Measurements from ENCODE around the gene GORAB. TPM values are rescaled to one million over a fixed set of nuclear protein-coding genes. Genes with fewer than 3 reads are reported as not detected.

Gene GORAB
- total RNA-seq, 1 donor from 2014 or later = 11.2 TPM

DNA sequence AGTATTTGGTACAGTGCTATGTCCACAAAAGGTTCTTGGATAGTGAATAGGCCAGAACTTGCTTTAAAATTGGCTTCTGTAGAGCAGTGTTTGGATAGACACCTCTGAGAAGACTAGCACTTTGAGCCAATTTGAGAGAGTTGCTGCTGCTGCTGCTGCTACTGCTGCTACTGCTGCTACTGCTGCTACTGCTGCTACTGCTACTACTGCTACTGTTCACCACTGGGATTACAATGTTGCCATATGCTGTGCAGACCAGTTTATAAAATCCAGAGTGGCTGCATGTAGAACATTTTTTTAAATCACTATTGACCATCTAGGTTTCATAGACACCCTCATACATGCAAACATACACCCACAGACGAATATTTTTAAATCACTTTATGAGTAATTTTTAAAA, 15.3 kb downstream of the GORAB start:
- peaks cover 49% of the 10 kb centered on the region for H3K36me3 Mint-ChIP-seq (ENCODE audit: low read depth, unreplicated experiment)
- Histone ChIP-seq H3K27me3 (ENCODE audit: insufficient read depth, low read length) (no peaks in the 10 kb centered on the region), H3K36me3 (ENCODE audit: insufficient read depth, low read length) (peaks cover 53% of the 10 kb centered on the region), H3K4me3 (ENCODE audit: insufficient read depth, low read depth, low read length) (no peak overlapping the region), H3K79me2 (ENCODE audit: insufficient read depth, low read length) (no peaks in the 10 kb centered on the region), H3K4me1 (ENCODE audit: insufficient read depth, low read length) (peaks cover 7% of the 10 kb centered on the region), H3K27ac (ENCODE audit: low read depth, low read length) (no peak overlapping the region), H2AFZ (ENCODE audit: low read depth, low read length) (no peak overlapping the region), H3K9me3 (ENCODE audit: insufficient read depth, low read depth, low read length) (no peaks in the 10 kb centered on the region), H3K4me2 (ENCODE audit: low read length) (no peak overlapping the region), H3K9ac (ENCODE audit: low read length) (no peak overlapping the region), H4K20me1 (ENCODE audit: insufficient read depth, low read length) (no peaks in the 10 kb centered on the region)
- no peak for TF ChIP-seq EZH2 (IDR thresholded peaks at IDR 0.05; ENCODE audit: insufficient read depth, low read length)
- TF ChIP-seq CTCF (IDR thresholded peaks at IDR 0.05; ENCODE audit: insufficient read depth, low read depth, low read length) = no peak
- peaks cover 4% of the 10 kb centered on the region for H3K4me1 Mint-ChIP-seq (ENCODE audit: low read depth, unreplicated experiment)
- H3K9me3 Mint-ChIP-seq (ENCODE audit: unreplicated experiment) = no peaks in the 10 kb centered on the region
- H3K27me3 Mint-ChIP-seq (ENCODE audit: low read depth, unreplicated experiment) = no peaks in the 10 kb centered on the region
- no peak overlapping the region for H3K4me3 Mint-ChIP-seq (ENCODE audit: unreplicated experiment)
- DNase-seq (ENCODE audit: low read depth) (no peak), FAIRE-seq (no peak)
- no peak overlapping the region for H3K27ac Mint-ChIP-seq (ENCODE audit: unreplicated experiment)

DNA sequence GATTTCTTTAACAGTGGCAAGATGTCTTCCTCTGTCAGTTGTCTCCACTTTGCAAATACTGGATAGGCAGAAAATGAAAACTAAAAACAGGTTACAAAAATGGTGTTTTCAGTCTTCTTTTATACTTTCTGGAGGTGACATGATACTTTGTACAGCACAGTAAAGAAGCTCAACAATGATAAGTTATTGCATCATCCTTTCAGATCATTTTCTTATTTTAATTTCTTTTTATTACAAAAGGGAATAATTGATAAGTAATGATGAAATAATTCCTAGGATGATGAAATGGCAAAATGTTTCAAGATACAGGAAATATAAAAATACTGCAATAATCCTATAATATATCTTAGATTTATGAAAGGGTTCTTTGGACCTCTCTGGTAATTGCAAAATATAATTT, 16.5 kb downstream of the GORAB start:
- Mint-ChIP-seq H3K4me3 (ENCODE audit: unreplicated experiment) (no peak overlapping the region), H3K9me3 (ENCODE audit: unreplicated experiment) (no peaks in the 10 kb centered on the region), H3K36me3 (ENCODE audit: low read depth, unreplicated experiment) (peaks cover 47% of the 10 kb centered on the region), H3K27me3 (ENCODE audit: low read depth, unreplicated experiment) (no peaks in the 10 kb centered on the region), H3K4me1 (ENCODE audit: low read depth, unreplicated experiment) (no peaks in the 10 kb centered on the region), H3K27ac (ENCODE audit: unreplicated experiment) (no peak overlapping the region)
- peaks cover 7% of the 10 kb centered on the region for H3K4me1 ChIP-seq (ENCODE audit: insufficient read depth, low read length)
- no peaks in the 10 kb centered on the region for H4K20me1 ChIP-seq (ENCODE audit: insufficient read depth, low read length)
- TF ChIP-seq EZH2 (IDR thresholded peaks at IDR 0.05; ENCODE audit: insufficient read depth, low read length) (no peak), CTCF (IDR thresholded peaks at IDR 0.05; ENCODE audit: insufficient read depth, low read depth, low read length) (no peak)
- no peaks in the 10 kb centered on the region for H3K27me3 ChIP-seq (ENCODE audit: insufficient read depth, low read length)
- no peak for FAIRE-seq
- DNase-seq (ENCODE audit: low read depth) = no peak
- H3K4me3 ChIP-seq (ENCODE audit: insufficient read depth, low read depth, low read length) = no peak overlapping the region
- H3K9ac ChIP-seq (ENCODE audit: low read length) = no peak overlapping the region
- H2AFZ ChIP-seq (ENCODE audit: low read depth, low read length) = no peak overlapping the region
- no peak overlapping the region for H3K4me2 ChIP-seq (ENCODE audit: low read length)
- H3K9me3 ChIP-seq (ENCODE audit: insufficient read depth, low read depth, low read length) = no peaks in the 10 kb centered on the region
- no peaks in the 10 kb centered on the region for H3K79me2 ChIP-seq (ENCODE audit: insufficient read depth, low read length)
- no peak overlapping the region for H3K27ac ChIP-seq (ENCODE audit: low read depth, low read length)
- peaks cover 51% of the 10 kb centered on the region for H3K36me3 ChIP-seq (ENCODE audit: insufficient read depth, low read length)

DNA sequence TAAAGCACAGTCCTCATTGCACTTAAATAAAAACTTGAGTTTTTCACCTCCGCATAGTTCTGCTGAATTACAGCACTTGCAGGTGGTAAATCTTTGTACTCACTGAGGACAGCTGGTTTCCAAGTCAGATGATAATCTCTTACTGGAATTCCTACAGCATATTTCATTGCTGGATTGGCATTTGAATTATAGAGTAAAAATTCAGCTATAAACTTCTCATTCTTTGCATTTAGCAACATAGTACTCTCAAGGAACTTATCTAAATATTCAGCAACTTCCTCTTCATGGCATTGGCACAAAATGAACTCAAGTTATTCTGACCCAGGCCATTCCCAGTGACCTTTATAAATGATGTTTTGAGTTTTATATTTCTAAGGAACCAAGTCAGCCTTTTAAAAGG, 23.4 kb downstream of the GORAB start:
- H4K20me1 ChIP-seq (ENCODE audit: insufficient read depth, low read length) = no peaks in the 10 kb centered on the region
- no peak overlapping the region for H3K27ac ChIP-seq (ENCODE audit: low read depth, low read length)
- Mint-ChIP-seq H3K4me1 (ENCODE audit: low read depth, unreplicated experiment) (peaks cover 4% of the 10 kb centered on the region), H3K4me3 (ENCODE audit: unreplicated experiment) (no peak overlapping the region), H3K27me3 (ENCODE audit: low read depth, unreplicated experiment) (no peaks in the 10 kb centered on the region), H3K36me3 (ENCODE audit: low read depth, unreplicated experiment) (peaks cover 22% of the 10 kb centered on the region), H3K27ac (ENCODE audit: unreplicated experiment) (no peak overlapping the region), H3K9me3 (ENCODE audit: unreplicated experiment) (peaks cover 30% of the 10 kb centered on the region)
- no peak overlapping the region for H3K4me3 ChIP-seq (ENCODE audit: insufficient read depth, low read depth, low read length)
- no peaks in the 10 kb centered on the region for H3K27me3 ChIP-seq (ENCODE audit: insufficient read depth, low read length)
- DNase-seq (ENCODE audit: low read depth) (peak; percentile 23), FAIRE-seq (no peak)
- H3K9me3 ChIP-seq (ENCODE audit: insufficient read depth, low read depth, low read length) = peaks cover 18% of the 10 kb centered on the region
- no peaks in the 10 kb centered on the region for H3K4me1 ChIP-seq (ENCODE audit: insufficient read depth, low read length)
- H3K79me2 ChIP-seq (ENCODE audit: insufficient read depth, low read length) = no peaks in the 10 kb centered on the region
- no peak overlapping the region for H3K9ac ChIP-seq (ENCODE audit: low read length)
- no peak overlapping the region for H2AFZ ChIP-seq (ENCODE audit: low read depth, low read length)
- no peak overlapping the region for H3K4me2 ChIP-seq (ENCODE audit: low read length)
- TF ChIP-seq EZH2 (IDR thresholded peaks at IDR 0.05; ENCODE audit: insufficient read depth, low read length) (no peak), CTCF (IDR thresholded peaks at IDR 0.05; ENCODE audit: insufficient read depth, low read depth, low read length) (no peak)
- peaks cover 24% of the 10 kb centered on the region for H3K36me3 ChIP-seq (ENCODE audit: insufficient read depth, low read length)

Measured in astrocyte (in vitro differentiated cells and primary cell).